Loucy (cell line): ENCODE data around the gene HS6ST3.

Source experiments
- H2AFZ ChIP-seq: fragments of 200-600 bp; sonication (generic); 2 replicates; pipeline ENCODE4 v1.6.0; 2016; ENCODE audit warnings: antibody characterized with exemption, mild to moderate bottlenecking, low read length, moderate library complexity
- H3F3A ChIP-seq: fragments of 200-600 bp; 2 replicates; pipeline ENCODE4 v1.6.0; 2016; ENCODE audit warnings: antibody characterized with exemption, low read depth, mild to moderate bottlenecking
- H3K27me3 ChIP-seq: fragments of 200-600 bp; sonication (generic); 2 replicates; pipeline ENCODE4 v1.6.1; 2014; ENCODE audit warnings: low read length, mild to moderate bottlenecking; ENCODE audit not compliant: insufficient read depth, poor library complexity, severe bottlenecking
- H3K36me3 ChIP-seq: fragments of 200-600 bp; sonication (generic); 2 replicates; pipeline ENCODE4 v1.6.1; 2016; ENCODE audit warnings: low read length; ENCODE audit not compliant: insufficient read depth
- H3K4me1 ChIP-seq: fragments of 200-600 bp; sonication (generic); 2 replicates; pipeline ENCODE4 v1.5.1; 2014; ENCODE audit warnings: low read length, mild to moderate bottlenecking; ENCODE audit not compliant: insufficient read depth, poor library complexity, severe bottlenecking
- H3K4me2 ChIP-seq: fragments of 200-600 bp; sonication (generic); 2 replicates; pipeline ENCODE4 v1.6.0; 2014; ENCODE audit warnings: antibody characterized with exemption, low read length, low read depth, mild to moderate bottlenecking; ENCODE audit not compliant: poor library complexity, severe bottlenecking
- H3K4me3 ChIP-seq: fragments of 200-600 bp; sonication (generic); 2 replicates; pipeline ENCODE4 v1.5.1; 2014; ENCODE audit warnings: low read length, mild to moderate bottlenecking, mixed read lengths; ENCODE audit not compliant: poor library complexity, severe bottlenecking
- H3K79me2 ChIP-seq: fragments of 200-600 bp; sonication (generic); 2 replicates; pipeline ENCODE4 v1.6.1; 2014; ENCODE audit warnings: low read length; ENCODE audit not compliant: insufficient read depth
- H3K9ac ChIP-seq: fragments of 200-600 bp; sonication (generic); 2 replicates; pipeline ENCODE4 v1.6.0; 2014; ENCODE audit warnings: mild to moderate bottlenecking, low read depth, low read length, moderate library complexity; ENCODE audit not compliant: poor library complexity, severe bottlenecking
- H3K9me2 ChIP-seq: fragments of 200-600 bp; sonication (generic); replicated peaks from 2 replicates; pipeline ENCODE4 v1.6.1; 2016; ENCODE audit warnings: low read depth, low read length, mixed read lengths
- H3K9me3 ChIP-seq: fragments of 200-600 bp; sonication (generic); 2 replicates; pipeline ENCODE4 v1.6.1; 2014; ENCODE audit warnings: mild to moderate bottlenecking, antibody characterized with exemption, low read length, low read depth; ENCODE audit not compliant: insufficient read depth
- H4K20me1 ChIP-seq: fragments of 200-600 bp; sonication (generic); 2 replicates; pipeline ENCODE4 v1.6.0; 2014; ENCODE audit warnings: antibody characterized with exemption, low read length, mild to moderate bottlenecking; ENCODE audit not compliant: insufficient read depth, poor library complexity, severe bottlenecking
- CTCF ChIP-seq: fragments of 200-600 bp; sonication (generic); conservative IDR thresholded peaks from 2 replicates; pipeline ENCODE4 v1.5.1; 2014; ENCODE audit warnings: mild to moderate bottlenecking, antibody characterized with exemption, low read length
- EZH2phosphoT487 ChIP-seq: fragments of 200-600 bp; IDR thresholded peaks from 2 replicates; pipeline ENCODE4 v1.6.1; 2018; ENCODE audit warnings: antibody characterized with exemption, mild to moderate bottlenecking, moderate library complexity, borderline replicate concordance

The HS6ST3 gene

GRCh38 chr13:96297360-96297759 is 207.5 kb downstream of the HS6ST3 start:
- no peak overlapping the region for H3K4me3 ChIP-seq
- no peaks in the 10 kb centered on the region for H3K9me2 ChIP-seq
- no peaks in the 10 kb centered on the region for H4K20me1 ChIP-seq
- H3K4me2 ChIP-seq = no peak overlapping the region
- no peaks in the 10 kb centered on the region for H3K27me3 ChIP-seq
- no peaks in the 10 kb centered on the region for H3K9me3 ChIP-seq
- no peaks in the 10 kb centered on the region for H3K79me2 ChIP-seq
- no peak overlapping the region for H2AFZ ChIP-seq
- TF ChIP-seq EZH2phosphoT487 (no peak), CTCF (no peak)
- H3K9ac ChIP-seq = no peak overlapping the region
- H3K4me1 ChIP-seq = no peaks in the 10 kb centered on the region
- H3K36me3 ChIP-seq = no peaks in the 10 kb centered on the region
- H3F3A ChIP-seq = no peaks in the 10 kb centered on the region

- Histone ChIP-seq H3K79me2 (no peaks in the 10 kb centered on the region), H3K4me2 (no peak overlapping the region), H3K4me3 (no peak overlapping the region), H2AFZ (no peak overlapping the region), H3K9me2 (no peaks in the 10 kb centered on the region), H3K27me3 (no peaks in the 10 kb centered on the region), H3K4me1 (no peaks in the 10 kb centered on the region), H3K36me3 (no peaks in the 10 kb centered on the region), H4K20me1 (no peaks in the 10 kb centered on the region), H3K9me3 (no peaks in the 10 kb centered on the region), H3K9ac (no peak overlapping the region), H3F3A (no peaks in the 10 kb centered on the region)
- TF ChIP-seq CTCF (no peak), EZH2phosphoT487 (no peak)
Measured at GRCh38 chr13:96299235-96299634, 209.3 kb downstream of the HS6ST3 start.

- Histone ChIP-seq H3K4me2 (no peak overlapping the region), H4K20me1 (no peaks in the 10 kb centered on the region), H3K4me1 (no peaks in the 10 kb centered on the region), H3K9ac (no peak overlapping the region), H3K36me3 (no peaks in the 10 kb centered on the region), H3K79me2 (no peaks in the 10 kb centered on the region), H3K9me2 (no peaks in the 10 kb centered on the region), H3K9me3 (no peaks in the 10 kb centered on the region), H2AFZ (no peak overlapping the region), H3F3A (no peaks in the 10 kb centered on the region), H3K27me3 (no peaks in the 10 kb centered on the region), H3K4me3 (no peak overlapping the region)
- TF ChIP-seq CTCF (no peak), EZH2phosphoT487 (no peak)
Measured at GRCh38 chr13:96308568-96308967, 218.7 kb downstream of the HS6ST3 start.
